Measurements from ENCODE around the gene CRACR2A. TPM values are rescaled to one million over a fixed set of nuclear protein-coding genes. Genes with fewer than 3 reads are reported as not detected.

CRACR2A gene
- total RNA-seq, 4 donors from 2014 or later = 1.1 to 3.3 (median 2.8) TPM

DNA sequence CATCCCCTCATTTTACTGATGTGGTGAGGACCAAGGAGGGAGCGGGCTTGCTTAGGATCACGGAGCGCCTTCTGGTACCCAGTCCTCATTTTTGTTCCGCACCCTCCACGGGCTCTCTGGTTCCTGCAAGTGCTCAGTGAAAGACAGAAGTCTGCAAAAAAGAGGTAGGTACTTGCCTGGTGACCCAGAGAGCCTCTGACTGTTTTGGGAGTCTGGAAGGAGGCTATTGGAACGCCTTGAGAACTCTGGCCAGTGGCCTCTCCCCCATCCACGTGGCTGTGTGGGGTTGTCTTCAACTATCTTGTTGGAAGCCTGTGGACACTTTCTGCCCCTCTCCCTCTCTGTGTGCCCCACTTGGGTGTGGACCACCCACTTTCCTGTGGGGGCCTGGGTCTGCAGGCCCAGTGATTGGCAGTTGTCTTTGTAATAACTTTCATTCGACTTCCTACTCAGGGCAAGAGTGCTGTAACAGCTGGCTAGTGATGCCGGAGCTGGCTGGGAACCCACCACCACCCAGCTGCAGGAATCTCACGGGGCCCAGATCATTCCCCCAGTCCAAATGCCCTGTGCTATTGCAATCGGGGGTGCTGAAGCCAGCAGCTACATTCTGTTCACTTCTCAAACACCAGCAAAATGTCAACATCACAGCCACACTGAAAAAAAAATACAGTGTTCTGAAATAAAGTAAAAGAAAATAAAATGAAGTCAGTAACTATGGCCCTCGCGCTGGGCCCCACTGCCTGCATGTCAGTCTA, 139.1 kb downstream of the CRACR2A start:
- peaks cover 0 to 6% (median 0%) of the 10 kb centered on the region in 4 donors for H3K9me3 ChIP-seq
- peaks cover 0 to 11% (median 5%) of the 10 kb centered on the region in 4 donors for H3K4me1 ChIP-seq
- H3K27ac ChIP-seq (replicated peaks in 1 of 4) = no peak overlapping the region
- TF ChIP-seq EP300 (IDR thresholded peaks at IDR 0.05) (no peak), POLR2AphosphoS5 (IDR thresholded peaks at IDR 0.05) (no peak), POLR2A (IDR thresholded peaks at IDR 0.05; ENCODE audit: low read depth) (no peak)
- TF ChIP-seq, protein P1, sequence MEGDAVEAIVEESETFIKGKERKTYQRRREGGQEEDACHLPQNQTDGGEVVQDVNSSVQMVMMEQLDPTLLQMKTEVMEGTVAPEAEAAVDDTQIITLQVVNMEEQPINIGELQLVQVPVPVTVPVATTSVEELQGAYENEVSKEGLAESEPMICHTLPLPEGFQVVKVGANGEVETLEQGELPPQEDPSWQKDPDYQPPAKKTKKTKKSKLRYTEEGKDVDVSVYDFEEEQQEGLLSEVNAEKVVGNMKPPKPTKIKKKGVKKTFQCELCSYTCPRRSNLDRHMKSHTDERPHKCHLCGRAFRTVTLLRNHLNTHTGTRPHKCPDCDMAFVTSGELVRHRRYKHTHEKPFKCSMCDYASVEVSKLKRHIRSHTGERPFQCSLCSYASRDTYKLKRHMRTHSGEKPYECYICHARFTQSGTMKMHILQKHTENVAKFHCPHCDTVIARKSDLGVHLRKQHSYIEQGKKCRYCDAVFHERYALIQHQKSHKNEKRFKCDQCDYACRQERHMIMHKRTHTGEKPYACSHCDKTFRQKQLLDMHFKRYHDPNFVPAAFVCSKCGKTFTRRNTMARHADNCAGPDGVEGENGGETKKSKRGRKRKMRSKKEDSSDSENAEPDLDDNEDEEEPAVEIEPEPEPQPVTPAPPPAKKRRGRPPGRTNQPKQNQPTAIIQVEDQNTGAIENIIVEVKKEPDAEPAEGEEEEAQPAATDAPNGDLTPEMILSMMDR (IDR thresholded peaks at IDR 0.05) = no peak
- H3K27me3 ChIP-seq = no peaks in the 10 kb centered on the region
- WGBS = 87% methylated on average over 13 of the region's 13 CpGs
- intact Hi-C loops (cut with DNase I) = no loop called here
- DNase-seq (ENCODE audit: extremely low spot score) = no peak
- no peak overlapping the region for H3K4me3 ChIP-seq
- peaks cover 0 to 4% (median 0%) of the 10 kb centered on the region in 4 donors for H3K36me3 ChIP-seq

GRCh38 chr12:3611860-3612703, 140.8 kb downstream of the CRACR2A start:
- Histone ChIP-seq H3K4me1 (peaks cover 0 to 19% (median 5%) of the 10 kb centered on the region in 4 donors), H3K36me3 (peaks cover 0 to 4% (median 0%) of the 10 kb centered on the region in 4 donors), H3K27ac (replicated peaks in 1 of 4) (no peak overlapping the region), H3K4me3 (no peak overlapping the region), H3K9me3 (peaks cover 0 to 6% (median 0%) of the 10 kb centered on the region in 4 donors), H3K27me3 (no peaks in the 10 kb centered on the region)
- intact Hi-C loops (cut with DNase I) = no loop called here
- 61% methylated on average over 8 of the region's 8 CpGs for WGBS
- DNase-seq (ENCODE audit: extremely low spot score) = no peak
- no peak for TF ChIP-seq POLR2AphosphoS5 (IDR thresholded peaks at IDR 0.05)
- TF ChIP-seq EP300 (IDR thresholded peaks at IDR 0.05) = no peak
- TF ChIP-seq, protein P1 (IDR thresholded peaks at IDR 0.05) = no peak

GRCh38 chr12:3607821-3608220, 145.1 kb downstream of the CRACR2A start:
- no peak overlapping the region for H3K4me3 ChIP-seq
- intact Hi-C loops (cut with DNase I) = loop anchor here (5.0 kb wide), 1 partner anchor 281 kb away; no protein-coding TSS in a partner anchor
- H3K27ac ChIP-seq (replicated peaks in 1 of 4) = no peak overlapping the region
- H3K9me3 ChIP-seq = peaks cover 0 to 6% (median 0%) of the 10 kb centered on the region in 4 donors
- no peaks in the 10 kb centered on the region for H3K36me3 ChIP-seq
- DNase-seq (ENCODE audit: extremely low spot score) = no peak
- TF ChIP-seq EP300 (IDR thresholded peaks at IDR 0.05) (no peak), POLR2AphosphoS5 (IDR thresholded peaks at IDR 0.05) (no peak), POLR2A (IDR thresholded peaks at IDR 0.05; ENCODE audit: low read depth) (no peak)
- TF ChIP-seq, protein P1 (IDR thresholded peaks at IDR 0.05) = no peak
- H3K27me3 ChIP-seq = peaks cover 0 to 12% (median 3%) of the 10 kb centered on the region in 4 donors
- 92% methylated on average over 4 of the region's 4 CpGs for WGBS
- peaks cover 9 to 35% (median 15%) of the 10 kb centered on the region in 4 donors for H3K4me1 ChIP-seq

- TF ChIP-seq POLR2AphosphoS5 (IDR thresholded peaks at IDR 0.05) (no peak), EP300 (IDR thresholded peaks at IDR 0.05) (no peak), POLR2A (IDR thresholded peaks at IDR 0.05; ENCODE audit: low read depth) (no peak)
- TF ChIP-seq, protein P1 (IDR thresholded peaks at IDR 0.05) = no peak
- intact Hi-C loops (cut with DNase I) = loop anchor here (5.0 kb wide), 1 partner anchor 280 kb away; no protein-coding TSS in a partner anchor
- no peak for DNase-seq (ENCODE audit: extremely low spot score)
- H3K36me3 ChIP-seq = no peaks in the 10 kb centered on the region
- peaks cover 0 to 6% (median 0%) of the 10 kb centered on the region in 4 donors for H3K9me3 ChIP-seq
- H3K27ac ChIP-seq (replicated peaks in 1 of 4) = no peak overlapping the region
- H3K4me3 ChIP-seq = no peak overlapping the region
- H3K4me1 ChIP-seq = peaks cover 9 to 35% (median 14%) of the 10 kb centered on the region in 4 donors
- 68% methylated on average over 9 of the region's 9 CpGs for WGBS
- peaks cover 0 to 17% (median 6%) of the 10 kb centered on the region in 4 donors for H3K27me3 ChIP-seq
Observed at GRCh38 chr12:3607039-3607720, 145.7 kb downstream of the CRACR2A start.
